GM18505 (cell line): ENCODE measurements around the gene TGFBR2.
"Not testable (repeated sequence)": the region's sequence is repeated elsewhere in the genome, so short reads cannot be mapped to it uniquely, and the experiment has no call there.

Experiments used
- ATAC-seq: cut with Tn5 transposase; IDR thresholded peaks from one replicate; pipeline ENCODE4 v1.9.1; 2021; ENCODE audit not compliant: unreplicated experiment
- POLR2A ChIP-seq: IDR thresholded peaks from 4 replicates; pipeline ENCODE4 v1.6.1; 2011; ENCODE audit warnings: borderline replicate concordance; ENCODE audit not compliant: insufficient read depth, insufficient read length; ENCODE audit errors: extremely low read depth

The TGFBR2 gene

GRCh38 chr3:30667280-30667651, 60.9 kb downstream of the TGFBR2 start:
- ATAC-seq = no peak

GRCh38 chr3:30668051-30668609, 61.7 kb downstream of the TGFBR2 start:
- ATAC-seq = no peak
- TF ChIP-seq POLR2A = no peak

More at GRCh38 chr3:30667280-30667651, 60.9 kb downstream of the TGFBR2 start:
- TF ChIP-seq POLR2A = no peak

GRCh38 chr3:30669360-30669934, 63.0 kb downstream of the TGFBR2 start:
- ATAC-seq = not testable (repeated sequence)

GRCh38 chr3:30670292-30670691, 63.9 kb downstream of the TGFBR2 start:
- TF ChIP-seq POLR2A = no peak
- ATAC-seq = no peak

- TF ChIP-seq POLR2A = no peak
- no peak for ATAC-seq
Measured at GRCh38 chr3:30671527-30672286, 65.3 kb downstream of the TGFBR2 start.

- TF ChIP-seq POLR2A = no peak
- ATAC-seq = no peak
Measured at GRCh38 chr3:30672287-30672735, 65.9 kb downstream of the TGFBR2 start.

GRCh38 chr3:30672959-30673358, 66.6 kb downstream of the TGFBR2 start:
- TF ChIP-seq POLR2A = no peak
- ATAC-seq = no peak

GRCh38 chr3:30673425-30674341, 67.3 kb downstream of the TGFBR2 start:
- no peak for TF ChIP-seq POLR2A
- no peak for ATAC-seq

- no peak for TF ChIP-seq POLR2A
- no peak for ATAC-seq
Measured at GRCh38 chr3:30675006-30675405, 68.6 kb downstream of the TGFBR2 start.

- no peak for TF ChIP-seq POLR2A
- no peak for ATAC-seq
Measured at GRCh38 chr3:30675774-30676173, 69.4 kb downstream of the TGFBR2 start.

GRCh38 chr3:30676424-30677346, 70.3 kb downstream of the TGFBR2 start:
- ATAC-seq = no peak

GRCh38 chr3:30677347-30677685, 70.9 kb downstream of the TGFBR2 start:
- no peak for TF ChIP-seq POLR2A
- ATAC-seq = no peak

More at GRCh38 chr3:30676424-30677346, 70.3 kb downstream of the TGFBR2 start:
- TF ChIP-seq POLR2A = no peak

- ATAC-seq = no peak
Measured at GRCh38 chr3:30679045-30679444, 72.6 kb downstream of the TGFBR2 start.

More at GRCh38 chr3:30679045-30679444, 72.6 kb downstream of the TGFBR2 start:
- TF ChIP-seq POLR2A = no peak
